Liver (tissue), 3 donors: ENCODE data around the gene SOX5.

Experiments
- CTCF ChIP-seq: fragments of 150-350 bp; IDR thresholded peaks from 2 replicates; pipeline ENCODE4 v1.5.1; 2017; ENCODE audit warnings: improper control_type of control experiment, low read depth, low read length; ENCODE audit not compliant: missing input control
- EGR1 ChIP-seq, 2 donors: IDR thresholded peaks; 2 replicates each; pipeline ENCODE4 v1.6.1; 2016 to 2018; ENCODE audit warnings: antibody characterized with exemption in 2 of 2, low read depth in 2 of 2
- MAX ChIP-seq: IDR thresholded peaks from 2 replicates; pipeline ENCODE4 v1.6.1; 2016; ENCODE audit warnings: antibody characterized with exemption
- NR2F2 ChIP-seq: IDR thresholded peaks from 2 replicates; pipeline ENCODE4 v1.6.1; 2016; ENCODE audit warnings: antibody characterized with exemption
- REST ChIP-seq: IDR thresholded peaks from 2 replicates; pipeline ENCODE4 v1.6.1; 2016; ENCODE audit warnings: antibody characterized with exemption, mild to moderate bottlenecking
- SP1 ChIP-seq: IDR thresholded peaks from 2 replicates; pipeline ENCODE4 v1.6.1; 2018; ENCODE audit warnings: antibody characterized with exemption, mild to moderate bottlenecking
- donor health status: healthy.
- donor health status: healthy.

GRCh38 chr12:23860019-23860418, 89.5 kb downstream of the SOX5 start:
- no peak for TF ChIP-seq CTCF
- no peak for TF ChIP-seq MAX
- no peak for TF ChIP-seq NR2F2
- no peak for TF ChIP-seq SP1
- no peak for TF ChIP-seq REST
- no peak for TF ChIP-seq EGR1 (IDR thresholded peaks at IDR 0.05; ENCODE audit: low read depth in 2 of 2)
